Stimulated activated naive CD8-positive, alpha-beta T cell treated with anti-CD3 and anti-CD28 coated beads, Interleukin-15, Interleukin-2, amounts not matched to agents 100 ng/mL and 50 ng/mL, for 24 hours (primary cell): ENCODE data around the gene SLC1A4.

Source experiments
- H3K27ac Mint-ChIP-seq: one replicate; pipeline ENCODE4 v1.8.0; 2021; ENCODE audit warnings: mild to moderate bottlenecking, mixed read lengths
- H3K27me3 Mint-ChIP-seq: one replicate; pipeline ENCODE4 v1.8.0; 2021; ENCODE audit warnings: mixed read lengths
- H3K36me3 Mint-ChIP-seq: one replicate; pipeline ENCODE4 v1.8.0; 2021; ENCODE audit warnings: low read depth, mixed read lengths
- H3K4me1 Mint-ChIP-seq: one replicate; pipeline ENCODE4 v1.8.0; 2021; ENCODE audit warnings: low read depth, mixed read lengths
- H3K4me3 Mint-ChIP-seq: one replicate; pipeline ENCODE4 v1.8.0; 2021; ENCODE audit warnings: mild to moderate bottlenecking, mixed read lengths
- H3K9me3 Mint-ChIP-seq: one replicate; pipeline ENCODE4 v1.8.0; 2021; ENCODE audit warnings: mixed read lengths

Gene SLC1A4

GRCh38 chr2:64989126-64989981 is at the start of gene SLC1A4:
Gene SLC1A4 (plus strand): TSS chr2:64989399. CDS start chr2:64989644, 245 bp downstream.
- H3K9me3 Mint-ChIP-seq: no peaks in the 10 kb centered on the region
- H3K27ac Mint-ChIP-seq: peak within 1 kb of the TSS; percentile 86
- H3K27me3 Mint-ChIP-seq: peaks cover 16% of the 10 kb centered on the region
- H3K4me3 Mint-ChIP-seq: peak within 1 kb of the TSS; percentile 88
- peaks cover 52% of the 10 kb centered on the region for H3K4me1 Mint-ChIP-seq
- peaks cover 18% of the 10 kb centered on the region for H3K36me3 Mint-ChIP-seq

GRCh38 chr2:64941143-64941542 is 48.1 kb upstream of the SLC1A4 start:
- Mint-ChIP-seq H3K4me3 (no peak overlapping the region), H3K4me1 (peaks cover 44% of the 10 kb centered on the region), H3K27ac (no peak overlapping the region), H3K9me3 (no peaks in the 10 kb centered on the region), H3K36me3 (no peaks in the 10 kb centered on the region), H3K27me3 (no peaks in the 10 kb centered on the region)

- Mint-ChIP-seq H3K27ac (no peak overlapping the region), H3K4me1 (peaks cover 51% of the 10 kb centered on the region), H3K27me3 (no peaks in the 10 kb centered on the region), H3K36me3 (no peaks in the 10 kb centered on the region), H3K4me3 (no peak overlapping the region), H3K9me3 (no peaks in the 10 kb centered on the region)
These were observed 47.4 kb upstream of the SLC1A4 start for GRCh38 chr2:64941801-64942200.

- no peak overlapping the region for H3K27ac Mint-ChIP-seq
- peaks cover 60% of the 10 kb centered on the region for H3K4me1 Mint-ChIP-seq
- no peak overlapping the region for H3K4me3 Mint-ChIP-seq
These were observed 46.5 kb upstream of the SLC1A4 start for GRCh38 chr2:64942693-64943092.

GRCh38 chr2:64943387-64944150 is 45.6 kb upstream of the SLC1A4 start:
- Mint-ChIP-seq H3K27me3 (no peaks in the 10 kb centered on the region), H3K4me3 (no peak overlapping the region), H3K9me3 (no peaks in the 10 kb centered on the region), H3K36me3 (no peaks in the 10 kb centered on the region), H3K4me1 (peaks cover 60% of the 10 kb centered on the region), H3K27ac (no peak overlapping the region)

More at GRCh38 chr2:64942693-64943092, 46.5 kb upstream of the SLC1A4 start:
- H3K36me3 Mint-ChIP-seq: no peaks in the 10 kb centered on the region
- no peaks in the 10 kb centered on the region for H3K9me3 Mint-ChIP-seq
- no peaks in the 10 kb centered on the region for H3K27me3 Mint-ChIP-seq

- peak overlapping the region; percentile 9 for H3K27ac Mint-ChIP-seq
- peaks cover 50% of the 10 kb centered on the region for H3K4me1 Mint-ChIP-seq
These were observed 44.7 kb upstream of the SLC1A4 start for GRCh38 chr2:64944484-64944883.

GRCh38 chr2:64945973-64946768 is 43.0 kb upstream of the SLC1A4 start:
- Mint-ChIP-seq H3K4me3 (peak overlapping the region; percentile 70), H3K4me1 (peaks cover 49% of the 10 kb centered on the region), H3K27me3 (no peaks in the 10 kb centered on the region)

More at GRCh38 chr2:64944484-64944883, 44.7 kb upstream of the SLC1A4 start:
- Mint-ChIP-seq H3K36me3 (no peaks in the 10 kb centered on the region), H3K4me3 (no peak overlapping the region), H3K9me3 (no peaks in the 10 kb centered on the region), H3K27me3 (no peaks in the 10 kb centered on the region)

GRCh38 chr2:64946769-64947247 is 42.4 kb upstream of the SLC1A4 start:
- H3K27ac Mint-ChIP-seq: peak overlapping the region; percentile 78
- peak overlapping the region; percentile 70 for H3K4me3 Mint-ChIP-seq
- H3K36me3 Mint-ChIP-seq: no peaks in the 10 kb centered on the region
- no peaks in the 10 kb centered on the region for H3K9me3 Mint-ChIP-seq
- H3K27me3 Mint-ChIP-seq: no peaks in the 10 kb centered on the region
- H3K4me1 Mint-ChIP-seq: peaks cover 46% of the 10 kb centered on the region

More at GRCh38 chr2:64945973-64946768, 43.0 kb upstream of the SLC1A4 start:
- Mint-ChIP-seq H3K36me3 (no peaks in the 10 kb centered on the region), H3K9me3 (no peaks in the 10 kb centered on the region), H3K27ac (peak overlapping the region; percentile 78)

GRCh38 chr2:64947885-64948284 is 41.3 kb upstream of the SLC1A4 start:
- H3K27ac Mint-ChIP-seq: no peak overlapping the region
- no peaks in the 10 kb centered on the region for H3K9me3 Mint-ChIP-seq
- no peaks in the 10 kb centered on the region for H3K36me3 Mint-ChIP-seq
- no peak overlapping the region for H3K4me3 Mint-ChIP-seq
- H3K27me3 Mint-ChIP-seq: no peaks in the 10 kb centered on the region
- H3K4me1 Mint-ChIP-seq: peaks cover 38% of the 10 kb centered on the region

- H3K4me1 Mint-ChIP-seq: peaks cover 27% of the 10 kb centered on the region
- no peaks in the 10 kb centered on the region for H3K36me3 Mint-ChIP-seq
- H3K4me3 Mint-ChIP-seq: no peak overlapping the region
- no peaks in the 10 kb centered on the region for H3K27me3 Mint-ChIP-seq
- no peaks in the 10 kb centered on the region for H3K9me3 Mint-ChIP-seq
- H3K27ac Mint-ChIP-seq: no peak overlapping the region
These were observed 38.7 kb upstream of the SLC1A4 start for GRCh38 chr2:64950226-64951160.

- H3K4me3 Mint-ChIP-seq: no peak overlapping the region
- H3K27me3 Mint-ChIP-seq: no peaks in the 10 kb centered on the region
- H3K4me1 Mint-ChIP-seq: peaks cover 18% of the 10 kb centered on the region
- no peaks in the 10 kb centered on the region for H3K36me3 Mint-ChIP-seq
- H3K9me3 Mint-ChIP-seq: no peaks in the 10 kb centered on the region
- H3K27ac Mint-ChIP-seq: no peak overlapping the region
These were observed 37.8 kb upstream of the SLC1A4 start for GRCh38 chr2:64951306-64951953.

- Mint-ChIP-seq H3K27ac (no peak overlapping the region), H3K27me3 (no peaks in the 10 kb centered on the region), H3K9me3 (no peaks in the 10 kb centered on the region), H3K4me1 (peaks cover 11% of the 10 kb centered on the region), H3K4me3 (no peak overlapping the region), H3K36me3 (no peaks in the 10 kb centered on the region)
These were observed 37.1 kb upstream of the SLC1A4 start for GRCh38 chr2:64952096-64952495.
